Endothelial cell (in vitro differentiated cells): ENCODE results near the gene RPTOR. TPM values are rescaled to one million over a fixed set of nuclear protein-coding genes. Genes with fewer than 3 reads are reported as not detected.

ENCODE experiments used
- DNase-seq: peaks from one replicate; pipeline ENCODE4 v3.0.0; 2021; ENCODE audit warnings: low spot score
- H3K27ac Mint-ChIP-seq: one replicate; pipeline ENCODE4 v1.8.0; 2021; ENCODE audit warnings: mixed read lengths, inconsistent platforms; ENCODE audit not compliant: unreplicated experiment
- H3K27me3 Mint-ChIP-seq: one replicate; pipeline ENCODE4 v1.8.0; 2021; ENCODE audit warnings: mild to moderate bottlenecking, moderate library complexity, mixed read lengths, inconsistent platforms; ENCODE audit not compliant: unreplicated experiment
- H3K36me3 Mint-ChIP-seq: one replicate; pipeline ENCODE4 v1.8.0; 2021; ENCODE audit warnings: mild to moderate bottlenecking, low read depth, mixed read lengths, inconsistent platforms; ENCODE audit not compliant: unreplicated experiment
- H3K4me1 Mint-ChIP-seq: one replicate; pipeline ENCODE4 v1.8.0; 2021; ENCODE audit warnings: mild to moderate bottlenecking, mixed read lengths, inconsistent platforms; ENCODE audit not compliant: unreplicated experiment
- H3K4me3 Mint-ChIP-seq: one replicate; pipeline ENCODE4 v1.8.0; 2021; ENCODE audit warnings: mild to moderate bottlenecking, mixed read lengths, inconsistent platforms; ENCODE audit not compliant: unreplicated experiment
- H3K9me3 Mint-ChIP-seq: one replicate; pipeline ENCODE4 v1.8.0; 2021; ENCODE audit warnings: mixed read lengths, inconsistent platforms; ENCODE audit not compliant: unreplicated experiment
- CTCF ChIP-seq: fragments of 200-600 bp; sonication (generic); IDR thresholded peaks from one replicate; pipeline ENCODE4 v1.5.0; 2021; ENCODE audit warnings: antibody characterized with exemption; ENCODE audit not compliant: unreplicated experiment
- total RNA-seq: library from RNA; stranded (reverse); fragmentation: NEBNext Ultra II Directional; extraction: Animal tissue kit (Norgen Biotek cat#: 25700); gene quantifications from one replicate; pipeline ENCODE4 v1.2.1, GENCODE V29; 2021; ENCODE audit not compliant: unreplicated experiment

Gene RPTOR
- total RNA-seq, 1 donor from 2014 or later = 36.7 TPM

GRCh38 chr17:81000334-81000630 is 455.6 kb downstream of the RPTOR start:
- no peak for DNase-seq
- peaks cover 6% of the 10 kb centered on the region for H3K4me1 Mint-ChIP-seq

DNA sequence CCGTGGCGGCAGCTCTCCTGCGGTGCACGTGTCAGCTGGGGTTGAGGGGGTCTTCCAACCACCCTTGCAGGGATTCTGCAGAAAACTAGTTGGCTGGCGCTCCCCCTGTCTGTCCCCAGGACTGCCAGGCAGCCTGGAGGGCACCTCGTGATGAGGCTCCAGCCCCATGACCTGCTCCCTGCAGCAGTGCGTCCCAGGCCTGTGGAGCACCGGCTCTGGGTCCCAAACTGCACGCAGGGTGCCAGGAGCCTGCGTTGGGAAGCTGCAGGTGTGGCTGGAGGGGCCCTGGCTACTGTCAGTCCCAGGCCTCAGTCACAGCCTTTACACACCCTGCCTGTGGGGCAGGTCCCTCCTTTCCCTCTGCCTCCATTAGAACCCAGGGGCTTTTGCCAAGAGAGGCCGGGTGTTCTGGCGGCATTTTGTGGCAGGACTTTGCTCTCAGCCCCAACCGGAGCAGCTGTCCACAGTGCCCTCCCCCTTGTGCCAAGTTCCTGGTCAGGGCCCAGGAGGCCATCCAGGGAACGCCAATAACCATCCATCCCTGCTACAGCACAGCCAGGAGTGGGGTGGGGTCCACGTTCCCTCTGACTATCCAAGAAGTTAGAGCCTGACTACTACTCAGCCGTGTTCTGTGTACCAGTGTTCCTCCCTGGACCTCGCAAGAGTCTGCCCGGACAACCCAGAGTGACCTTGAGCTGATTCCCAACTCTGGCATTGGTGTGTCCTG is 456.2 kb downstream of the RPTOR start:
- no peaks in the 10 kb centered on the region for H3K9me3 Mint-ChIP-seq
- H3K36me3 Mint-ChIP-seq = peaks cover 17% of the 10 kb centered on the region
- no peak overlapping the region for H3K4me3 Mint-ChIP-seq
- TF ChIP-seq CTCF = no peak
- H3K4me1 Mint-ChIP-seq = peaks cover 6% of the 10 kb centered on the region
- no peak overlapping the region for H3K27ac Mint-ChIP-seq
- peaks cover 24% of the 10 kb centered on the region for H3K27me3 Mint-ChIP-seq
- no peak for DNase-seq

More at GRCh38 chr17:81000334-81000630, 455.6 kb downstream of the RPTOR start:
- H3K4me3 Mint-ChIP-seq = no peak overlapping the region
- no peak overlapping the region for H3K27ac Mint-ChIP-seq
- TF ChIP-seq CTCF = no peak
- H3K36me3 Mint-ChIP-seq = peaks cover 20% of the 10 kb centered on the region
- peaks cover 28% of the 10 kb centered on the region for H3K27me3 Mint-ChIP-seq
- no peaks in the 10 kb centered on the region for H3K9me3 Mint-ChIP-seq

GRCh38 chr17:81002013-81002384 is 457.4 kb downstream of the RPTOR start:
- Mint-ChIP-seq H3K27me3 (peaks cover 20% of the 10 kb centered on the region), H3K27ac (no peak overlapping the region), H3K9me3 (no peaks in the 10 kb centered on the region), H3K4me1 (peaks cover 6% of the 10 kb centered on the region), H3K36me3 (peaks cover 9% of the 10 kb centered on the region), H3K4me3 (no peak overlapping the region)
- TF ChIP-seq CTCF = no peak
- DNase-seq = no peak

DNA sequence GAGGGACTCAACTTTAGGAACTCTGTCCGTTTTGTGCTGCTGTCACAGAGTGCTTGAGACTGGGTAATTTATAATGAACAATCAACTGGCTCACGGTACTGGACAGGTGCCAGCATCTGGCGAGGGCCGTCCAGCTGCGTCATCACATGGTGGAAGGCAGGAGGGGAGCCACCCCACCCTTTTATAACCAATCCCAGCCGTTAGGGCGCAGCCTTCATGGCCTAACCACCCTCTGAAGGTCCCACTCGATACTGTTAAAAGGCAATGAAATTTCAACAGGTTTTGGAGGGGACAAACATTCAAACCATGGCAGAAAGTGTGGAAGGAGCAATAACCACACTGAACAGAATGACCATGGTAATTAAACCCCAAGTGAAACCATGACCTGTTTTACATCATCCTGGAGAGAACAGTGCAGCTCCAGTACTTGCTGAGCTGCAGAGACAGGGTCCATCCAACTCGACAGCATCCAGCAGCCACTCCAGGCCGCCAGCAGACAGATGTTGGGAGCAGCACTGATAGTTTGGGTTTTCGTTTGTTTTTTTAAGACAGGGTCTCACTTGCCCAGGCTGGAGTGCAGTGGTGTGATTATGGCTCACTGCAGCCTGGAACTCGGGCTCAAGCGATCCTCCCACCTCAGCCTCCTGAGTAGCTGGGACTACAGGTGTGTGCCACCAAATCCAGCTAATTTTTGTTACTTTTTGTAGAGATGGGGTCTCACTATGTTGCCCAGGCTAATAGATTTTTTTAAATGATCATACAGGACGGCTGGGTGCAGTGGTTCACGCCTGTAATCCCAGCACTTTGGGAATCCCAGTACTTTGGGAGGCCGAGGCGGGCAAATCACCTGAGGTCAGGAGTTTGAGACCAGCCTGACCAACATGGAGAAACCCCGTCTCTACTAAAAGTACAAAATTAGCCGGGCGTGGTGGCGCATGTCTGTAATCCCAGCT is 458.0 kb downstream of the RPTOR start:
- H3K9me3 Mint-ChIP-seq = no peaks in the 10 kb centered on the region
- H3K4me1 Mint-ChIP-seq = peaks cover 6% of the 10 kb centered on the region
- H3K4me3 Mint-ChIP-seq = no peak overlapping the region
- H3K27ac Mint-ChIP-seq = no peak overlapping the region
- no peak for DNase-seq
- peaks cover 9% of the 10 kb centered on the region for H3K36me3 Mint-ChIP-seq
- no peak for TF ChIP-seq CTCF
- peaks cover 20% of the 10 kb centered on the region for H3K27me3 Mint-ChIP-seq
